Activated CD4-positive, alpha-beta memory T cell treated with anti-CD3 and anti-CD28 coated beads, Interleukin-2, amount 10 ng/mL, durations not matched to agents 7 days and 5 days (primary cell): Measurements from ENCODE around the gene IPCEF1. TPM values are rescaled to one million over a fixed set of nuclear protein-coding genes. Genes with fewer than 3 reads are reported as not detected.

Source experiments
- CTCF ChIA-PET: fragments of 350-600 bp; sonication (Branson Sonifier 250); formaldehyde crosslinking; loops from one replicate; lab custom pipeline; 2021; ENCODE audit warnings: antibody characterized with exemption, inconsistent platforms; lab: Charles Lee
- POLR2A ChIA-PET: fragments of 350-600 bp; sonication (Branson Sonifier 250); formaldehyde crosslinking; loops from one replicate; lab custom pipeline; 2021; ENCODE audit warnings: antibody characterized with exemption; lab: Charles Lee
- DNase-seq: peaks from one replicate; pipeline ENCODE4 v3.0.0-alpha.2; 2020
- H3K27ac Mint-ChIP-seq: one replicate; pipeline ENCODE4 v1.8.0; 2021; ENCODE audit warnings: mild to moderate bottlenecking, mixed read lengths
- H3K27me3 Mint-ChIP-seq: one replicate; pipeline ENCODE4 v1.8.0; 2021; ENCODE audit warnings: mixed read lengths
- H3K36me3 Mint-ChIP-seq: one replicate; pipeline ENCODE4 v1.8.0; 2021; ENCODE audit warnings: low read depth, mixed read lengths
- H3K4me1 Mint-ChIP-seq: one replicate; pipeline ENCODE4 v1.8.0; 2021; ENCODE audit warnings: mixed read lengths
- H3K4me3 Mint-ChIP-seq: one replicate; pipeline ENCODE4 v1.8.0; 2021; ENCODE audit warnings: mild to moderate bottlenecking, mixed read lengths
- H3K9me3 Mint-ChIP-seq: one replicate; pipeline ENCODE4 v1.8.0; 2021; ENCODE audit warnings: mixed read lengths
- total RNA-seq, 2 experiments: library from RNA; stranded (reverse); gene quantifications; one replicate each; pipeline ENCODE4 v1.2.3, GENCODE V29; 2021

IPCEF1 gene
- total RNA-seq, 2 experiments from 2014 or later, result 13.8 to 20.3 TPM

GRCh38 chr6:154140743-154141142 lies 215.9 kb downstream of the IPCEF1 start:
- Mint-ChIP-seq H3K4me3 (no peak overlapping the region), H3K4me1 (no peaks in the 10 kb centered on the region), H3K27ac (no peak overlapping the region), H3K27me3 (peaks cover 4% of the 10 kb centered on the region), H3K9me3 (no peaks in the 10 kb centered on the region), H3K36me3 (no peaks in the 10 kb centered on the region)
- CTCF ChIA-PET, result no interaction called here
- DNase-seq, result no peak
- POLR2A ChIA-PET, result no interaction called here

GRCh38 chr6:154139892-154140291 lies 216.7 kb downstream of the IPCEF1 start:
- ChIA-PET POLR2A (no interaction called here), CTCF (no interaction called here)
- no peak for DNase-seq
- Mint-ChIP-seq H3K4me3 (no peak overlapping the region), H3K27me3 (peaks cover 4% of the 10 kb centered on the region), H3K4me1 (no peaks in the 10 kb centered on the region), H3K36me3 (no peaks in the 10 kb centered on the region), H3K27ac (no peak overlapping the region), H3K9me3 (no peaks in the 10 kb centered on the region)

GRCh38 chr6:154138793-154139192 lies 217.8 kb downstream of the IPCEF1 start:
- H3K27me3 Mint-ChIP-seq, result peaks cover 4% of the 10 kb centered on the region
- H3K4me1 Mint-ChIP-seq, result no peaks in the 10 kb centered on the region
- no peaks in the 10 kb centered on the region for H3K9me3 Mint-ChIP-seq
- DNase-seq, result no peak
- ChIA-PET POLR2A (no interaction called here), CTCF (interaction anchor here (0.7 kb wide), 1 partner anchor 138 kb away, joined by 3 read pairs; no protein-coding TSS in a partner anchor)
- H3K36me3 Mint-ChIP-seq, result no peaks in the 10 kb centered on the region
- no peak overlapping the region for H3K4me3 Mint-ChIP-seq
- H3K27ac Mint-ChIP-seq, result no peak overlapping the region

GRCh38 chr6:154134471-154135147 lies 222.0 kb downstream of the IPCEF1 start:
- CTCF ChIA-PET, result no interaction called here
- H3K4me1 Mint-ChIP-seq, result no peaks in the 10 kb centered on the region
- H3K27me3 Mint-ChIP-seq, result no peaks in the 10 kb centered on the region
- POLR2A ChIA-PET, result no interaction called here
- no peak overlapping the region for H3K4me3 Mint-ChIP-seq
- no peak overlapping the region for H3K27ac Mint-ChIP-seq
- H3K9me3 Mint-ChIP-seq, result no peaks in the 10 kb centered on the region
- no peaks in the 10 kb centered on the region for H3K36me3 Mint-ChIP-seq
- no peak for DNase-seq

GRCh38 chr6:154127657-154128056 lies 228.9 kb downstream of the IPCEF1 start:
- CTCF ChIA-PET, result no interaction called here
- Mint-ChIP-seq H3K9me3 (no peaks in the 10 kb centered on the region), H3K4me3 (no peak overlapping the region), H3K27ac (no peak overlapping the region), H3K36me3 (no peaks in the 10 kb centered on the region), H3K4me1 (no peaks in the 10 kb centered on the region), H3K27me3 (no peaks in the 10 kb centered on the region)
- no peak for DNase-seq
- POLR2A ChIA-PET, result no interaction called here

- no peaks in the 10 kb centered on the region for H3K27me3 Mint-ChIP-seq
- H3K4me1 Mint-ChIP-seq, result no peaks in the 10 kb centered on the region
- H3K9me3 Mint-ChIP-seq, result no peaks in the 10 kb centered on the region
- H3K27ac Mint-ChIP-seq, result no peak overlapping the region
- H3K4me3 Mint-ChIP-seq, result no peak overlapping the region
- CTCF ChIA-PET, result no interaction called here
- no peaks in the 10 kb centered on the region for H3K36me3 Mint-ChIP-seq
- no peak for DNase-seq
- POLR2A ChIA-PET, result no interaction called here
Observed at GRCh38 chr6:154125421-154125820, 231.2 kb downstream of the IPCEF1 start.

- ChIA-PET CTCF (no interaction called here), POLR2A (no interaction called here)
Observed at GRCh38 chr6:154123155-154123956, 233.2 kb downstream of the IPCEF1 start.

GRCh38 chr6:154122195-154122925 lies 234.2 kb downstream of the IPCEF1 start:
- POLR2A ChIA-PET, result no interaction called here

More at GRCh38 chr6:154123155-154123956, 233.2 kb downstream of the IPCEF1 start:
- H3K36me3 Mint-ChIP-seq, result no peaks in the 10 kb centered on the region
- H3K9me3 Mint-ChIP-seq, result no peaks in the 10 kb centered on the region
- no peaks in the 10 kb centered on the region for H3K4me1 Mint-ChIP-seq
- H3K27me3 Mint-ChIP-seq, result peaks cover 5% of the 10 kb centered on the region
- no peak overlapping the region for H3K27ac Mint-ChIP-seq
- no peak for DNase-seq
- no peak overlapping the region for H3K4me3 Mint-ChIP-seq

GRCh38 chr6:154117485-154117884 lies 239.1 kb downstream of the IPCEF1 start:
- ChIA-PET POLR2A (no interaction called here), CTCF (no interaction called here)
- Mint-ChIP-seq H3K27ac (no peak overlapping the region), H3K4me3 (no peak overlapping the region), H3K27me3 (peaks cover 5% of the 10 kb centered on the region), H3K9me3 (no peaks in the 10 kb centered on the region), H3K4me1 (no peaks in the 10 kb centered on the region), H3K36me3 (no peaks in the 10 kb centered on the region)
- DNase-seq, result no peak

More at GRCh38 chr6:154122195-154122925, 234.2 kb downstream of the IPCEF1 start:
- Mint-ChIP-seq H3K36me3 (no peaks in the 10 kb centered on the region), H3K4me1 (no peaks in the 10 kb centered on the region), H3K9me3 (no peaks in the 10 kb centered on the region), H3K4me3 (no peak overlapping the region), H3K27ac (no peak overlapping the region), H3K27me3 (peaks cover 5% of the 10 kb centered on the region)
- CTCF ChIA-PET, result no interaction called here
- no peak for DNase-seq

GRCh38 chr6:154113392-154113791 lies 243.2 kb downstream of the IPCEF1 start:
- H3K36me3 Mint-ChIP-seq, result no peaks in the 10 kb centered on the region
- H3K4me3 Mint-ChIP-seq, result no peak overlapping the region
- no peaks in the 10 kb centered on the region for H3K27me3 Mint-ChIP-seq
- no peaks in the 10 kb centered on the region for H3K9me3 Mint-ChIP-seq
- CTCF ChIA-PET, result no interaction called here
- DNase-seq, result no peak
- no peaks in the 10 kb centered on the region for H3K4me1 Mint-ChIP-seq
- POLR2A ChIA-PET, result no interaction called here
- H3K27ac Mint-ChIP-seq, result no peak overlapping the region

GRCh38 chr6:154112181-154112809 lies 244.3 kb downstream of the IPCEF1 start:
- CTCF ChIA-PET, result no interaction called here
- Mint-ChIP-seq H3K27me3 (no peaks in the 10 kb centered on the region), H3K4me1 (no peaks in the 10 kb centered on the region), H3K36me3 (no peaks in the 10 kb centered on the region), H3K4me3 (no peak overlapping the region), H3K9me3 (no peaks in the 10 kb centered on the region), H3K27ac (no peak overlapping the region)
- DNase-seq, result no peak
- POLR2A ChIA-PET, result no interaction called here

GRCh38 chr6:154111025-154111424 lies 245.6 kb downstream of the IPCEF1 start:
- no peak for DNase-seq
- Mint-ChIP-seq H3K27me3 (no peaks in the 10 kb centered on the region), H3K4me3 (no peak overlapping the region), H3K4me1 (no peaks in the 10 kb centered on the region), H3K9me3 (no peaks in the 10 kb centered on the region), H3K27ac (no peak overlapping the region), H3K36me3 (no peaks in the 10 kb centered on the region)
- ChIA-PET CTCF (no interaction called here), POLR2A (no interaction called here)

GRCh38 chr6:154106251-154106650 lies 250.4 kb downstream of the IPCEF1 start:
- Mint-ChIP-seq H3K36me3 (no peaks in the 10 kb centered on the region), H3K9me3 (no peaks in the 10 kb centered on the region), H3K4me3 (no peak overlapping the region), H3K4me1 (no peaks in the 10 kb centered on the region), H3K27ac (no peak overlapping the region), H3K27me3 (no peaks in the 10 kb centered on the region)
- ChIA-PET CTCF (no interaction called here), POLR2A (no interaction called here)
- no peak for DNase-seq
